H1 (cell line): ENCODE data around the gene PTPRT. TPM values are rescaled to one million over a fixed set of nuclear protein-coding genes. Genes with fewer than 3 reads are reported as not detected.

Experiments
- CTCF ChIA-PET: fragments of 300-600 bp; sonication (Branson Sonifier 250); formaldehyde crosslinking; loops from one replicate; lab custom pipeline; 2021; ENCODE audit not compliant: partially characterized antibody; lab: Charles Lee
- POLR2A ChIA-PET: fragments of 300-600 bp; sonication (Branson Sonifier 250); formaldehyde crosslinking; loops from one replicate; lab custom pipeline; 2021; ENCODE audit warnings: inconsistent platforms; ENCODE audit not compliant: partially characterized antibody; lab: Charles Lee
- DNase-seq, 2 experiments: peaks; one replicate each; pipeline versions ENCODE4 v3.0.0 to v3.0.0-alpha.2; 2010 to 2022; ENCODE audit warnings: low spot score in 2 of 2, low read depth in 1 of 2, mixed read lengths in 1 of 2
- FAIRE-seq: peaks from 2 replicates; lab custom pipeline; 2011; peaks lifted over from hg19 to GRCh38; lab: Jason Lieb, UNC
- H2AFZ ChIP-seq: 2 replicates; pipeline ENCODE4 v1.8.1; 2012; ENCODE audit warnings: low read length, inconsistent platforms
- H2AK5ac ChIP-seq: 2 replicates; pipeline ENCODE4 v1.6.1; 2013; ENCODE audit warnings: low read depth, low read length
- H2BK120ac ChIP-seq: replicated peaks from 2 replicates; pipeline ENCODE3; 2013; ENCODE audit warnings: low read depth, low read length, inconsistent platforms
- H2BK12ac ChIP-seq: 2 replicates; pipeline ENCODE4 v1.6.1; 2013; ENCODE audit warnings: low read depth, low read length
- H2BK15ac ChIP-seq: 2 replicates; pipeline ENCODE4 v1.6.1; 2013; ENCODE audit warnings: low read length
- H2BK20ac ChIP-seq: 2 replicates; pipeline ENCODE4 v1.6.1; 2013; ENCODE audit warnings: low read length
- H2BK5ac ChIP-seq: 2 replicates; pipeline ENCODE4 v1.6.1; 2013; ENCODE audit warnings: low read depth, low read length
- H3K14ac ChIP-seq: 2 replicates; pipeline ENCODE4 v1.6.1; 2013; ENCODE audit warnings: inconsistent platforms; ENCODE audit not compliant: insufficient read length
- H3K18ac ChIP-seq: 2 replicates; pipeline ENCODE4 v1.6.1; 2013; ENCODE audit warnings: low read length; ENCODE audit errors: extremely low read depth
- H3K23ac ChIP-seq: 2 replicates; pipeline ENCODE4 v1.6.1; 2013; ENCODE audit warnings: inconsistent platforms; ENCODE audit not compliant: insufficient read length
- H3K23me2 ChIP-seq: 2 replicates; pipeline ENCODE4 v1.6.1; 2013; ENCODE audit warnings: low read depth, low read length
- H3K27ac ChIP-seq: 2 replicates; pipeline ENCODE4 v1.6.1; 2011; ENCODE audit warnings: low read depth, low read length, inconsistent platforms
- H3K27me3 ChIP-seq, 4 experiments: replicated peaks in 1 of 4; 1 replicate in 1 of 4; 2 replicates in 3 of 4; pipeline versions ENCODE4 v1.6.1 to v1.8.1; 2011 to 2013; ENCODE audit warnings: low read length in 3 of 4, mild to moderate bottlenecking in 3 of 4, inconsistent platforms in 2 of 4, mixed read lengths in 2 of 4, moderate library complexity in 1 of 4; ENCODE audit not compliant: control insufficient read depth in 3 of 4, insufficient read depth in 3 of 4; ENCODE audit errors: extremely low read depth in 1 of 4
- H3K36me3 ChIP-seq, 4 experiments: 2 replicates each; pipeline versions ENCODE4 v1.6.1 to v1.8.1; 2011 to 2013; ENCODE audit warnings: mild to moderate bottlenecking in 4 of 4, low read length in 3 of 4, moderate library complexity in 2 of 4, control low read depth in 1 of 4, inconsistent platforms in 1 of 4; ENCODE audit not compliant: insufficient read depth in 4 of 4, control insufficient read depth in 2 of 4
- H3K4ac ChIP-seq: replicated peaks from 2 replicates; pipeline ENCODE3; 2013; ENCODE audit warnings: low read length, low read depth, mixed read lengths, inconsistent platforms; ENCODE audit not compliant: insufficient read length
- H3K4me1 ChIP-seq, 4 experiments: replicated peaks in 1 of 4; 1 replicate in 1 of 4; 2 replicates in 3 of 4; pipeline versions ENCODE4 v1.6.1 to v1.8.1; 2011 to 2013; ENCODE audit warnings: low read length in 3 of 4, inconsistent platforms in 2 of 4, mixed read lengths in 1 of 4; ENCODE audit not compliant: insufficient read depth in 4 of 4, control insufficient read depth in 3 of 4
- H3K4me2 ChIP-seq, 2 experiments: 2 replicates each; pipeline versions ENCODE4 v1.6.1 to v1.8.1; 2011 to 2013; ENCODE audit warnings: low read depth in 2 of 2, low read length in 2 of 2, control low read depth in 1 of 2, inconsistent platforms in 1 of 2, mild to moderate bottlenecking in 1 of 2; ENCODE audit not compliant: insufficient read depth in 1 of 2
- H3K4me3 ChIP-seq, 4 experiments: fragments of 200-600, 300-600 bp in 1 of 4; sonication (generic), shearing (Covaris generic), sonication (Bioruptor Twin) in 1 of 4; 2 replicates each; pipeline versions ENCODE4 v1.5.1 to v1.8.1; 2011 to 2016; ENCODE audit warnings: low read length in 4 of 4, low read depth in 3 of 4, control low read depth in 2 of 4, inconsistent platforms in 2 of 4, mild to moderate bottlenecking in 2 of 4, mixed read lengths in 1 of 4, moderate library complexity in 1 of 4; ENCODE audit not compliant: insufficient read depth in 2 of 4; ENCODE audit errors: extremely low read depth in 1 of 4
- H3K56ac ChIP-seq: replicated peaks from 2 replicates; pipeline ENCODE3; 2013; ENCODE audit warnings: low read depth, mild to moderate bottlenecking, mixed read lengths, low read length, inconsistent platforms; ENCODE audit not compliant: insufficient read length
- H3K79me1 ChIP-seq: 2 replicates; pipeline ENCODE4 v1.6.1; 2013; ENCODE audit warnings: low read depth, low read length, control low read depth
- H3K79me2 ChIP-seq, 2 experiments: 2 replicates each; pipeline versions ENCODE4 v1.6.1 to v1.8.1; 2012 to 2013; ENCODE audit warnings: low read length in 2 of 2, mild to moderate bottlenecking in 2 of 2, inconsistent platforms in 1 of 2; ENCODE audit not compliant: insufficient read depth in 2 of 2, control insufficient read depth in 1 of 2
- H3K9ac ChIP-seq, 4 experiments: replicated peaks in 1 of 4; 1 replicate in 1 of 4; 2 replicates in 3 of 4; pipeline versions ENCODE4 v1.6.1 to v1.8.1; 2011 to 2013; ENCODE audit warnings: low read depth in 3 of 4, low read length in 3 of 4, control low read depth in 2 of 4, mild to moderate bottlenecking in 2 of 4, moderate library complexity in 2 of 4, inconsistent platforms in 1 of 4; ENCODE audit errors: extremely low read depth in 1 of 4
- H3K9me3 ChIP-seq, 2 experiments: 2 replicates each; pipeline versions ENCODE4 v1.6.1 to v1.8.1; 2012 to 2013; ENCODE audit warnings: mild to moderate bottlenecking in 2 of 2, moderate library complexity in 2 of 2, control low read depth in 1 of 2, inconsistent platforms in 1 of 2, low read depth in 1 of 2, low read length in 1 of 2, mixed read lengths in 1 of 2; ENCODE audit not compliant: insufficient read depth in 2 of 2
- H4K20me1 ChIP-seq, 2 experiments: replicated peaks in 1 of 2; 2 replicates each; pipeline versions ENCODE3 to v1.8.1; 2011 to 2013; ENCODE audit warnings: inconsistent platforms in 2 of 2, low read length in 2 of 2, mild to moderate bottlenecking in 1 of 2; ENCODE audit not compliant: insufficient read depth in 2 of 2, control insufficient read depth in 1 of 2
- H4K5ac ChIP-seq: 2 replicates; pipeline ENCODE4 v1.6.1; 2013; ENCODE audit warnings: low read length, low read depth, mixed read lengths, inconsistent platforms; ENCODE audit not compliant: insufficient read length
- H4K8ac ChIP-seq: 2 replicates; pipeline ENCODE4 v1.8.0; 2013; ENCODE audit warnings: mild to moderate bottlenecking, moderate library complexity, low read length, inconsistent platforms; ENCODE audit not compliant: insufficient read depth; ENCODE audit errors: extremely low read depth
- H4K91ac ChIP-seq: replicated peaks from 2 replicates; pipeline ENCODE3; 2013; ENCODE audit warnings: low read length, mixed read lengths, inconsistent platforms; ENCODE audit not compliant: insufficient read length
- BACH1 ChIP-seq: IDR thresholded peaks from 2 replicates; pipeline ENCODE4 v1.6.1; 2012; ENCODE audit warnings: low read length, improper control_type of control experiment
- CTBP2 ChIP-seq: IDR thresholded peaks from 2 replicates; pipeline ENCODE4 v1.7.0; 2011; ENCODE audit warnings: borderline replicate concordance, mild to moderate bottlenecking, moderate library complexity, mixed read lengths, low read length; ENCODE audit not compliant: insufficient read depth, insufficient read length
- JUND ChIP-seq: IDR thresholded peaks from 2 replicates; pipeline ENCODE4 v1.6.1; 2011; ENCODE audit warnings: mild to moderate bottlenecking, improper control_type of control experiment, low read length
- KDM1A ChIP-seq: fragments of 200-600, 300-600 bp; sonication (generic); IDR thresholded peaks from 2 replicates; pipeline ENCODE4 v1.7.1; 2016; ENCODE audit warnings: mild to moderate bottlenecking, low read length, borderline replicate concordance
- POLR2AphosphoS5 ChIP-seq: IDR thresholded peaks from 2 replicates; pipeline ENCODE4 v1.6.1; 2011; ENCODE audit warnings: low read depth, low read length
- RFX5 ChIP-seq: IDR thresholded peaks from 2 replicates; pipeline ENCODE4 v1.6.1; 2011; ENCODE audit warnings: low read depth, low read length, improper control_type of control experiment, borderline replicate concordance
- SIRT6 ChIP-seq: IDR thresholded peaks from one replicate; pipeline ENCODE4 v1.7.1; 2012; ENCODE audit warnings: low read length, inconsistent platforms
- TAF7 ChIP-seq: optimal IDR thresholded peaks from 2 replicates; pipeline ENCODE3; 2011; ENCODE audit warnings: low read depth, mild to moderate bottlenecking, inconsistent platforms, low read length, moderate library complexity, borderline replicate concordance
- WGBS, 2 experiments: shearing (Covaris generic) in 1 of 2; methylation state at CpG; one replicate each; pipeline versions ENCODE4 v1.1.6 to v1.1.7; 2013 to 2015; ENCODE audit warnings: low lambda C conversion rate in 2 of 2, mixed read lengths in 2 of 2, inconsistent platforms in 1 of 2, low coverage in 1 of 2, missing lambda C conversion rate in 1 of 2; ENCODE audit not compliant: insufficient replicate concordance in 2 of 2, insufficient coverage in 1 of 2, insufficient read length in 1 of 2; ENCODE audit errors: extremely low coverage in 1 of 2, missing lambda C conversion rate in 1 of 2; 5-methylcytosine and 5-hydroxymethylcytosine counted together
- polyA plus RNA-seq, 7 experiments: library from polyadenylated mRNA; depleted of rRNA in 3 of 7; stranded (reverse) in 5 of 7; unstranded in 2 of 7; fragments of >200 nt in 5 of 7; fragments of 200-250 nt in 2 of 7; gene quantifications; 1 replicate in 5 of 7; 2 replicates in 1 of 7; 4 replicates in 1 of 7; pipeline versions ENCODE4 v1.2.1 to v1.2.3, GENCODE V29; 2011 to 2013; ENCODE audit warnings: missing spikeins in 2 of 7, mixed read lengths in 2 of 7
- total RNA-seq: library from RNA; stranded (reverse); fragmentation: NEBNext Ultra II Directional; extraction: Animal tissue kit (Norgen Biotek cat#: 25700); gene quantifications from 2 replicates; pipeline ENCODE4 v1.2.1, GENCODE V29; 2021

Gene PTPRT
- total and polyA plus RNA-seq, 2 of the 8 experiments (the other 6 are each of a cell fraction or from before 2014, with no cell fraction given): 0.33 to 1.8 TPM

DNA sequence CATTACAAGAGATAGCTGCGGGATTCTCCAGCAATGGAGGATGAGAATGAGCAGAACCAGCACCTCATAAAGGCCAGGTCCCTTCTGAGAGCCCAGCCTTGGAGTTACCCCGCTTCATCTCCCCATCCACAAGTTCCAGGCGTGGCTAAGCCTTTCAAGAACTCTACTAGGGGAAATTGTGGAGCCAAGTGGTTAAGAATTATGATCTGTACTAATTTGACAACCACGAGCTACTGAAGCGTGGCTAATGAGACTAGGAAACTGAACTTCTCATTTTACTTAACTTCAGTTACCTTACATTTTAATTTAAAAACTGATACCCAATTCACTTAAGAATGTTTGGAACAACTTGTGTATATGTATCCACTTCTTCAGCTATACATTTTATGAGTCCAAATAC, 401.0 kb downstream of the PTPRT start:
- H4K8ac ChIP-seq: no peak overlapping the region
- TF ChIP-seq TAF7: no peak
- no peak for TF ChIP-seq POLR2AphosphoS5
- TF ChIP-seq BACH1: no peak
- TF ChIP-seq CTBP2: no peak
- TF ChIP-seq JUND: no peak
- no peak for TF ChIP-seq RFX5
- TF ChIP-seq KDM1A: no peak
- no peak for TF ChIP-seq SIRT6
- H2BK20ac ChIP-seq: no peak overlapping the region
- POLR2A ChIA-PET: no interaction called here
- H3K23me2 ChIP-seq: no peaks in the 10 kb centered on the region
- H3K4me1 ChIP-seq: no peaks in the 10 kb centered on the region
- H2AK5ac ChIP-seq: no peak overlapping the region
- CTCF ChIA-PET: interaction anchor here (0.6 kb wide), 1 partner anchor 103 kb away, joined by 3 read pairs; no protein-coding TSS in a partner anchor
- H3K9ac ChIP-seq: no peak overlapping the region
- no peak overlapping the region for H2AFZ ChIP-seq
- no peaks in the 10 kb centered on the region for H4K20me1 ChIP-seq
- H4K5ac ChIP-seq: no peak overlapping the region
- FAIRE-seq: no peak
- H2BK12ac ChIP-seq: no peak overlapping the region
- H4K91ac ChIP-seq: no peak overlapping the region
- H3K14ac ChIP-seq: no peak overlapping the region
- H3K79me2 ChIP-seq: no peaks in the 10 kb centered on the region
- no peak overlapping the region for H3K23ac ChIP-seq
- H3K79me1 ChIP-seq: no peaks in the 10 kb centered on the region
- H3K4me3 ChIP-seq: no peak overlapping the region
- no peak overlapping the region for H3K18ac ChIP-seq
- no peaks in the 10 kb centered on the region for H3K27me3 ChIP-seq
- DNase-seq: no peak
- no peak overlapping the region for H3K27ac ChIP-seq
- no peak overlapping the region for H3K56ac ChIP-seq
- H2BK5ac ChIP-seq: no peak overlapping the region
- no peaks in the 10 kb centered on the region for H3K9me3 ChIP-seq
- no peak overlapping the region for H3K4me2 ChIP-seq
- H2BK120ac ChIP-seq: no peak overlapping the region
- WGBS, 2 experiments: 89% methylated on average over 4 of the region's 5 CpGs; no CpG with 5 or more reads in 1 of the 2 experiments
- no peak overlapping the region for H2BK15ac ChIP-seq
- no peaks in the 10 kb centered on the region for H3K36me3 ChIP-seq
- H3K4ac ChIP-seq: no peak overlapping the region
